Lower leg skin (tissue), 4 donors: ENCODE data around the gene CAPN5. TPM values are rescaled to one million over a fixed set of nuclear protein-coding genes. Genes with fewer than 3 reads are reported as not detected.

Source experiments
- DNase-seq, 2 donors: peaks; one replicate each; pipeline ENCODE4 v3.0.0-alpha.2; 2019; ENCODE audit warnings: low spot score in 2 of 2
- H3K4me3 ChIP-seq: fragments of 200-600 bp; sonication (generic); 2 replicates; pipeline ENCODE4 v1.5.1; 2017; ENCODE audit warnings: mild to moderate bottlenecking, low read depth; ENCODE audit not compliant: poor library complexity, severe bottlenecking
- POLR2A ChIP-seq, 2 donors: fragments of 450-650 bp; IDR thresholded peaks; one replicate each; pipeline ENCODE4 v1.6.1; 2016 to 2017; ENCODE audit warnings: antibody characterized with exemption in 2 of 2, mild to moderate bottlenecking in 1 of 2, moderate library complexity in 1 of 2
- WGBS, 2 donors: methylation state at CpG; one replicate each; pipeline ENCODE4 v1.1.5; 2018; 5-methylcytosine and 5-hydroxymethylcytosine counted together
- intact Hi-C: fragments of 100-400 bp; cut with DNase I; formaldehyde crosslinking; loops from one replicate; pipeline ENCODE4 v1.15.0; 2023; ENCODE audit warnings: low total_unique reads
- total RNA-seq, 4 donors: library from RNA; depleted of rRNA; stranded (reverse); fragments of >200 nt; gene quantifications; one replicate each; pipeline ENCODE4 v1.1.0, GENCODE V29; 2016
- TF ChIP-seq, protein P1 (sequence below), 3 donors: fragments of 450-650 bp; IDR thresholded peaks; one replicate each; pipeline ENCODE4 v1.5.1; 2016; ENCODE audit warnings: antibody characterized with exemption in 3 of 3, mild to moderate bottlenecking in 3 of 3, moderate library complexity in 2 of 3

CAPN5 gene
- total RNA-seq, 4 donors from 2014 or later = 0.38 to 1.9 (median 1.2) TPM

- WGBS, 2 donors = 8 to 38% methylated on average over 29 to 39 of the region's 109 CpGs
- DNase-seq = no peak
- intact Hi-C loops = loop anchor here (10.0 kb wide), 1 partner anchor 225 kb away; no protein-coding TSS in a partner anchor
These were observed 27.0 kb upstream of the CAPN5 start for GRCh38 chr11:77039491-77040400.

DNA sequence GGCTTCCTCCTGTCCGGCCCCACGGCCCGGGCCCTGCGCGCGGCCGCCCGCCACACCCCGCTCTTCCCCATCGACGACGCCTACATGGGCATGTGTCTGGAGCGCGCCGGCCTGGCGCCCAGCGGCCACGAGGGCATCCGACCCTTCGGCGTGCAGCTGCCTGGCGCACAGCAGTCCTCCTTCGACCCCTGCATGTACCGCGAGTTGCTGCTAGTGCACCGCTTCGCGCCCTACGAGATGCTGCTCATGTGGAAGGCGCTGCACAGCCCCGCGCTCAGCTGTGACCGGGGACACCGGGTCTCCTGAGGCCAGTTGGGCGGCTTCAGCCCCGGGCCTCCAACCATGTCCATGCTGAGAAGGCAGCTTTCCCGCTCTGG is 26.4 kb upstream of the CAPN5 start:
- 78 to 94% methylated on average over 15 to 36 of the region's 37 CpGs for WGBS, 2 donors
- TF ChIP-seq POLR2A (IDR thresholded peaks at IDR 0.05) = no peak
- TF ChIP-seq, protein P1, sequence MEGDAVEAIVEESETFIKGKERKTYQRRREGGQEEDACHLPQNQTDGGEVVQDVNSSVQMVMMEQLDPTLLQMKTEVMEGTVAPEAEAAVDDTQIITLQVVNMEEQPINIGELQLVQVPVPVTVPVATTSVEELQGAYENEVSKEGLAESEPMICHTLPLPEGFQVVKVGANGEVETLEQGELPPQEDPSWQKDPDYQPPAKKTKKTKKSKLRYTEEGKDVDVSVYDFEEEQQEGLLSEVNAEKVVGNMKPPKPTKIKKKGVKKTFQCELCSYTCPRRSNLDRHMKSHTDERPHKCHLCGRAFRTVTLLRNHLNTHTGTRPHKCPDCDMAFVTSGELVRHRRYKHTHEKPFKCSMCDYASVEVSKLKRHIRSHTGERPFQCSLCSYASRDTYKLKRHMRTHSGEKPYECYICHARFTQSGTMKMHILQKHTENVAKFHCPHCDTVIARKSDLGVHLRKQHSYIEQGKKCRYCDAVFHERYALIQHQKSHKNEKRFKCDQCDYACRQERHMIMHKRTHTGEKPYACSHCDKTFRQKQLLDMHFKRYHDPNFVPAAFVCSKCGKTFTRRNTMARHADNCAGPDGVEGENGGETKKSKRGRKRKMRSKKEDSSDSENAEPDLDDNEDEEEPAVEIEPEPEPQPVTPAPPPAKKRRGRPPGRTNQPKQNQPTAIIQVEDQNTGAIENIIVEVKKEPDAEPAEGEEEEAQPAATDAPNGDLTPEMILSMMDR (IDR thresholded peaks at IDR 0.05) = no peak
- H3K4me3 ChIP-seq = no peak overlapping the region
- intact Hi-C loops = no loop called here
- peak in 1 of 2 donors; percentile 64 for DNase-seq

More at GRCh38 chr11:77039491-77040400, 27.0 kb upstream of the CAPN5 start:
- H3K4me3 ChIP-seq = no peak overlapping the region
- TF ChIP-seq POLR2A (IDR thresholded peaks at IDR 0.05) = no peak
- TF ChIP-seq, protein P1 (IDR thresholded peaks at IDR 0.05) = no peak

DNA sequence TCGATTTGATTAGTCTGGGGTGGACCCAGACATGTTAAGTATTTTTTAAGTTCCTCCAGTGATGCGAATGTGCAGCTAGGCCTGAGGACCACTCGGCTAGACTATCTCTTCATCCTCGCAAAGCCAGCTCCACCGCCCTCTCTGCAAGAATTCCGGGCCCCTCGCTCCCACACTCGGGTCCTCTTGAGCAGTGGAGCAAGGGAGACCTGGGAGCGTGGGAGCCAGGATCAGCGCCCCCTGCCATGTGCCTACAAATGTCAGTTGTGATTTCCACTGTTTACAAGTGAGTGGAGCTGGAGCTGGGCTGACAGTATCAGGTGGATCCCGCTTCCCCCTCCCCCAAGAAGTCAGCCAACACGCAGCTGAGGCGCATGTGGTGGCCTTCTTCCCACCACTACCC is 25.9 kb upstream of the CAPN5 start:
- 92 to 93% methylated on average over 13 of the region's 13 CpGs for whole genome bisulfite sequencing, 2 donors
- intact Hi-C loops = no loop called here
- DNase-seq = peak in 1 of 2 donors; percentile 72
- TF ChIP-seq POLR2A (IDR thresholded peaks at IDR 0.05) = no peak
- TF ChIP-seq, protein P1 (IDR thresholded peaks at IDR 0.05) = no peak
- no peak overlapping the region for H3K4me3 ChIP-seq

GRCh38 chr11:77042111-77042726 is 24.6 kb upstream of the CAPN5 start:
- H3K4me3 ChIP-seq = no peak overlapping the region
- intact Hi-C loops = no loop called here
- TF ChIP-seq, protein P1 (IDR thresholded peaks at IDR 0.05) = no peak
- TF ChIP-seq POLR2A (IDR thresholded peaks at IDR 0.05) = no peak
- WGBS, 2 donors = 80 to 88% methylated on average over 13 of the region's 13 CpGs
- peak in 1 of 2 donors; percentile 75 for DNase-seq

- H3K4me3 ChIP-seq = no peak overlapping the region
- intact Hi-C loops = no loop called here
- WGBS, 2 donors = 82 to 94% methylated on average over 2 of the region's 2 CpGs
- TF ChIP-seq, protein P1 (IDR thresholded peaks at IDR 0.05) = no peak
- TF ChIP-seq POLR2A (IDR thresholded peaks at IDR 0.05) = no peak
- peak in 1 of 2 donors; percentile 34 for DNase-seq
These were observed 22.4 kb upstream of the CAPN5 start for GRCh38 chr11:77044356-77044755.
